DMS 273 treated with DMSO at 0.1 percent for 48 hours (cell line): ENCODE data around the gene MEGF8.
"Not testable (repeated sequence)": the region's sequence is repeated elsewhere in the genome, so short reads cannot be mapped to it uniquely, and the experiment has no call there.

Experiments used
- DNase-seq: peaks from one replicate; lab custom pipeline; 2025; lab: John Stamatoyannopoulos, UW

MEGF8 gene

GRCh38 chr19:42309686-42310085 is 15.7 kb upstream of the MEGF8 start:
- no peak for DNase-seq

- DNase-seq, result no peak
These were observed 13.8 kb upstream of the MEGF8 start for GRCh38 chr19:42311657-42312056.

- no peak for DNase-seq
These were observed 13.1 kb upstream of the MEGF8 start for GRCh38 chr19:42312370-42312769.

- DNase-seq, result peak; percentile 23
These were observed 12.2 kb upstream of the MEGF8 start, which contains the start of gene TMEM145 for GRCh38 chr19:42313096-42313839. TMEM145 (plus strand) TSS chr19:42313309; CDS start chr19:42313377, 68 bp downstream.

- DNase-seq, result no peak
These were observed 11.3 kb upstream of the MEGF8 start for GRCh38 chr19:42313840-42314755.

GRCh38 chr19:42315024-42315423 is 10.4 kb upstream of the MEGF8 start:
- no peak for DNase-seq

- no peak for DNase-seq
These were observed 8.9 kb upstream of the MEGF8 start for GRCh38 chr19:42316223-42317211.

- DNase-seq, result no peak
These were observed 7.9 kb upstream of the MEGF8 start for GRCh38 chr19:42317535-42317934.

GRCh38 chr19:42322305-42322704 is 3.1 kb upstream of the MEGF8 start:
- DNase-seq, result no peak

- no peak for DNase-seq
These were observed 2.0 kb upstream of the MEGF8 start for GRCh38 chr19:42323473-42323851.

GRCh38 chr19:42323852-42324654 is 1.4 kb upstream of the MEGF8 start:
- DNase-seq, result no peak

GRCh38 chr19:42324655-42325307 is 654 bp upstream of the MEGF8 start:
- DNase-seq, result no peak

- DNase-seq, result no peak
These were observed 699 bp downstream of the MEGF8 start for GRCh38 chr19:42325896-42326771.

GRCh38 chr19:42326969-42327368 is 1.5 kb downstream of the MEGF8 start:
- no peak for DNase-seq

GRCh38 chr19:42327381-42327780 is 1.9 kb downstream of the MEGF8 start:
- no peak for DNase-seq

GRCh38 chr19:42328106-42328505 is 2.7 kb downstream of the MEGF8 start:
- DNase-seq, result no peak

- DNase-seq, result no peak
These were observed 3.4 kb downstream of the MEGF8 start for GRCh38 chr19:42328854-42329253.

- DNase-seq, result peak; percentile 96
These were observed 4.8 kb downstream of the MEGF8 start for GRCh38 chr19:42330241-42330711.

- not testable (repeated sequence) for DNase-seq
These were observed 5.9 kb downstream of the MEGF8 start for GRCh38 chr19:42331333-42331732.
